Measurements from ENCODE around the gene ARHGAP15.

- TF ChIP-seq REST (IDR thresholded peaks at IDR 0.05; ENCODE audit: low read depth) (no peak), YY1 (IDR thresholded peaks at IDR 0.05; ENCODE audit: low read depth) (no peak), CREB1 (IDR thresholded peaks at IDR 0.05; ENCODE audit: low read depth) (no peak), USF1 (IDR thresholded peaks at IDR 0.05) (no peak), FOXM1 (IDR thresholded peaks at IDR 0.05; ENCODE audit: borderline replicate concordance, low read depth) (no peak), TAF1 (IDR thresholded peaks at IDR 0.05; ENCODE audit: low read depth) (no peak), CEBPB (IDR thresholded peaks at IDR 0.05) (no peak), EGR1 (IDR thresholded peaks at IDR 0.05) (no peak), EP300 (IDR thresholded peaks at IDR 0.05; ENCODE audit: borderline replicate concordance) (no peak), MAX (IDR thresholded peaks at IDR 0.05) (no peak), RAD21 (IDR thresholded peaks at IDR 0.05; ENCODE audit: low read depth) (no peak), TEAD4 (IDR thresholded peaks at IDR 0.05) (no peak), NFIC (IDR thresholded peaks at IDR 0.05) (no peak), ZBTB7A (IDR thresholded peaks at IDR 0.05; ENCODE audit: low read depth) (no peak)
Measured at GRCh38 chr2:143698888-143699570, 569.8 kb downstream of the ARHGAP15 start.

All from Ishikawa (cell line).